ENCODE data around the gene EFCAB9.
A peak's percentile ranks its signal among the peaks of the same experiment; 100 is the strongest.

Gene EFCAB9

DNA sequence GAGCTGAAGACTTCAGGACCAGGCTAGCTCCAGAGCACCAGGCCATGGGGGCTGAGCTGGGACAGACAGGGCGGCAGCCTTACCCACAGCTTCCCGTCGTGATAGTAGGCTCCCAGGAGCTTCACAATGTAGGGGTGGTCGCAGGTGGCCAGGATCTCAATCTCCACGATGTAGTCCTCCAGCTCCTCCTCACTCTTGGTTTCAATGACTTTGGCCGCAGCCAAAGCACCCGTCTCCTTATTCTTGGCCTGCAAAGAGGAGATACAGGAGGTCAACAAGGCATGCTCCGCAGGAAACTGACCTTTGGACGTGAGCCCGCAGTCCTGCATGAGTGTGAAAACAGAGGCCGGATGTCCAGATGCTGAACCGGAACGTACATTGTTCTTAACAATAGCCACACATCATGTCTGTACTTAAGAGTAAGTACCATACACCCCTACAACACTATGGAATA lies 37.4 kb upstream of the EFCAB9 start:
- peaks cover 46% of the 10 kb centered on the region for H3K36me3 Mint-ChIP-seq (ENCODE audit: low read depth)
- H3K9me3 Mint-ChIP-seq: no peaks in the 10 kb centered on the region
- H3K4me1 Mint-ChIP-seq: peaks cover 71% of the 10 kb centered on the region
- no peaks in the 10 kb centered on the region for H3K27me3 Mint-ChIP-seq
- peak overlapping the region; percentile 74 for H3K27ac Mint-ChIP-seq
- ATAC-seq: no peak
- DNase-seq: no peak
- no peak overlapping the region for H3K4me3 Mint-ChIP-seq

DNA sequence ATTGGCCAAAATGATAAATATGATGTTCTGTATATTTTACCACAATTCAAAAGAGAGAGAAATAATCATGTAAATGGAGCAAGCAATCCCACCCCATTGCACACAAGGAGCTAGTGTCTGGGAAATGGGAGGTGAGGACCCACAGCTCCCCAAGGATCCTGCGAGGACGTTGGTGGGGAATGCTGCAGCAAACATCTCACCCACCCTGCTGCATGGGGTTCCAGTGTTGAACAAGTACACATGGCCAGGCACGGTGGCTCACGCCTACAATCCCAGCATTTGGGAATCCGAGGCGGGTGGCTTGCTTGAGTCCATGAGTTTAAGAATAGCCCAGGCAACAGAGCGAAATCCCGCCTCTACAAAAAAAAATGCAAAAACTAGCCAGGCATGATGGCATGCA lies 35.0 kb upstream of the EFCAB9 start:
- Mint-ChIP-seq H3K9me3 (no peaks in the 10 kb centered on the region), H3K27ac (peak overlapping the region; percentile 32), H3K36me3 (ENCODE audit: low read depth) (peaks cover 27% of the 10 kb centered on the region), H3K27me3 (no peaks in the 10 kb centered on the region), H3K4me1 (peaks cover 68% of the 10 kb centered on the region), H3K4me3 (no peak overlapping the region)
- ATAC-seq: no peak
- no peak for DNase-seq

DNA sequence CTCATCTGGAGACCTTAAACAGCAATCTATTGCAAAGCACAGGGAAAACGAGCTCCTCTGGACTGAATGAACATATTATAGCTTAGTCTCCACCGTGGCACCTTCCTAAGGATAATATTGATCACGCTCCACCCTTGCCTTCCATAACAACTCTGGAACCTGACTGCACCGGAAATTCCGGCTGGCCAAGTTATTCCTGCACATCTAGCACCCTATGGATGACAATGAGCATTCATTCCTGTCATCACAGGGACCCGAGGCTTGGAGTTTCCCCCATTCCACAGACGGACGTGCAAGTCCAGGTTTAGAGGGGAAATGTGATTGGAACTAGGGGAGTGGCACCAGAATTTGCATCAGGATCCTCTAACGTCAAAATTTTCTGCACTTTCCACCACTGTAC lies 33.5 kb upstream of the EFCAB9 start:
- Mint-ChIP-seq H3K4me3 (no peak overlapping the region), H3K27ac (peak overlapping the region; percentile 49), H3K27me3 (no peaks in the 10 kb centered on the region), H3K4me1 (peaks cover 67% of the 10 kb centered on the region), H3K9me3 (no peaks in the 10 kb centered on the region), H3K36me3 (ENCODE audit: low read depth) (peaks cover 18% of the 10 kb centered on the region)
- no peak for DNase-seq
- ATAC-seq: no peak

- Mint-ChIP-seq H3K9me3 (no peaks in the 10 kb centered on the region), H3K27ac (peak overlapping the region; percentile 22), H3K27me3 (no peaks in the 10 kb centered on the region), H3K36me3 (ENCODE audit: low read depth) (peaks cover 11% of the 10 kb centered on the region), H3K4me3 (no peak overlapping the region), H3K4me1 (peaks cover 67% of the 10 kb centered on the region)
- ATAC-seq (no peak), DNase-seq (no peak)
These were observed 31.5 kb upstream of the EFCAB9 start for GRCh38 chr5:172162323-172162986.

GRCh38 chr5:172162987-172163343 lies 31.0 kb upstream of the EFCAB9 start:
- H3K27me3 Mint-ChIP-seq: no peaks in the 10 kb centered on the region
- peaks cover 11% of the 10 kb centered on the region for H3K36me3 Mint-ChIP-seq (ENCODE audit: low read depth)
- peak overlapping the region; percentile 61 for H3K27ac Mint-ChIP-seq
- ATAC-seq: no peak
- no peak for DNase-seq
- H3K4me1 Mint-ChIP-seq: peaks cover 70% of the 10 kb centered on the region
- H3K4me3 Mint-ChIP-seq: no peak overlapping the region
- no peaks in the 10 kb centered on the region for H3K9me3 Mint-ChIP-seq

GRCh38 chr5:172163346-172163745 lies 30.6 kb upstream of the EFCAB9 start:
- peaks cover 11% of the 10 kb centered on the region for H3K36me3 Mint-ChIP-seq (ENCODE audit: low read depth)
- H3K9me3 Mint-ChIP-seq: no peaks in the 10 kb centered on the region
- ATAC-seq: no peak
- H3K4me1 Mint-ChIP-seq: peaks cover 72% of the 10 kb centered on the region
- no peak overlapping the region for H3K4me3 Mint-ChIP-seq
- no peaks in the 10 kb centered on the region for H3K27me3 Mint-ChIP-seq
- no peak for DNase-seq
- no peak overlapping the region for H3K27ac Mint-ChIP-seq

- Mint-ChIP-seq H3K27ac (no peak overlapping the region), H3K4me1 (peaks cover 75% of the 10 kb centered on the region), H3K9me3 (no peaks in the 10 kb centered on the region), H3K4me3 (no peak overlapping the region), H3K36me3 (ENCODE audit: low read depth) (peaks cover 21% of the 10 kb centered on the region), H3K27me3 (no peaks in the 10 kb centered on the region)
- no peak for ATAC-seq
- DNase-seq: no peak
These were observed 29.2 kb upstream of the EFCAB9 start for GRCh38 chr5:172164769-172165212.

DNA sequence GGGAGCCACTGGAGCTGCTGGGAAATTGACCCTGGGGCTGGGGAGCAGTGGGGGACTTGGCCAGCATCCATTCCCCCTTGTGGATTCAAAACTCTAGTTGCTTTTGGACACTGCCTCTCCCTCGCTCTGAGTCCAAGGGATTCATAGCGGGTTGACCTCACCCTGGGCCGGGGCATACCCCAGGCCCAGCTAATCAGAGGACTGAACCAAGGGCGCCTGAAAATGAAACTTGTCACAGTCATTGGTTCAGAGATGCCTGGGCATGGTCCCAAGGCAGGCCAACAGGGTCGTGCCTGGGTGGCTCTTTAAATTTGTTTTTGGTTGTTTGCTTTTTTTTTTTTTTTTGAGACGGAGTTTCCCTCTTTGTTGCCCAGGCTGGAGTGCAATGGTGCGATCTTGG lies 28.5 kb upstream of the EFCAB9 start:
- no peaks in the 10 kb centered on the region for H3K9me3 Mint-ChIP-seq
- peaks cover 27% of the 10 kb centered on the region for H3K36me3 Mint-ChIP-seq (ENCODE audit: low read depth)
- no peak overlapping the region for H3K4me3 Mint-ChIP-seq
- ATAC-seq (peak; percentile 38), DNase-seq (no peak)
- no peaks in the 10 kb centered on the region for H3K27me3 Mint-ChIP-seq
- no peak overlapping the region for H3K27ac Mint-ChIP-seq
- H3K4me1 Mint-ChIP-seq: peaks cover 78% of the 10 kb centered on the region

GRCh38 chr5:172166030-172166826 lies 27.7 kb upstream of the EFCAB9 start:
- Mint-ChIP-seq H3K9me3 (no peaks in the 10 kb centered on the region), H3K27ac (peak overlapping the region; percentile 34), H3K4me3 (no peak overlapping the region), H3K36me3 (ENCODE audit: low read depth) (peaks cover 26% of the 10 kb centered on the region), H3K27me3 (no peaks in the 10 kb centered on the region), H3K4me1 (peaks cover 79% of the 10 kb centered on the region)
- DNase-seq: no peak
- no peak for ATAC-seq

- no peak overlapping the region for H3K4me3 Mint-ChIP-seq
- no peak for ATAC-seq
- peaks cover 30% of the 10 kb centered on the region for H3K36me3 Mint-ChIP-seq (ENCODE audit: low read depth)
- no peaks in the 10 kb centered on the region for H3K9me3 Mint-ChIP-seq
- peaks cover 83% of the 10 kb centered on the region for H3K4me1 Mint-ChIP-seq
- DNase-seq: no peak
- no peaks in the 10 kb centered on the region for H3K27me3 Mint-ChIP-seq
- peak overlapping the region; percentile 32 for H3K27ac Mint-ChIP-seq
These were observed 26.1 kb upstream of the EFCAB9 start for GRCh38 chr5:172167895-172168294.

- peaks cover 31% of the 10 kb centered on the region for H3K36me3 Mint-ChIP-seq (ENCODE audit: low read depth)
These were observed 25.7 kb upstream of the EFCAB9 start for GRCh38 chr5:172168311-172168710.

GRCh38 chr5:172169216-172169615 lies 24.8 kb upstream of the EFCAB9 start:
- H3K27me3 Mint-ChIP-seq: peaks cover 1% of the 10 kb centered on the region
- DNase-seq (no peak), ATAC-seq (no peak)
- H3K4me3 Mint-ChIP-seq: no peak overlapping the region
- no peaks in the 10 kb centered on the region for H3K9me3 Mint-ChIP-seq
- peaks cover 35% of the 10 kb centered on the region for H3K36me3 Mint-ChIP-seq (ENCODE audit: low read depth)
- H3K27ac Mint-ChIP-seq: peak overlapping the region; percentile 81
- peaks cover 87% of the 10 kb centered on the region for H3K4me1 Mint-ChIP-seq

More at GRCh38 chr5:172168311-172168710, 25.7 kb upstream of the EFCAB9 start:
- Mint-ChIP-seq H3K4me3 (no peak overlapping the region), H3K4me1 (peaks cover 84% of the 10 kb centered on the region), H3K27me3 (no peaks in the 10 kb centered on the region), H3K9me3 (no peaks in the 10 kb centered on the region), H3K27ac (peak overlapping the region; percentile 81)
- DNase-seq (no peak), ATAC-seq (no peak)

DNA sequence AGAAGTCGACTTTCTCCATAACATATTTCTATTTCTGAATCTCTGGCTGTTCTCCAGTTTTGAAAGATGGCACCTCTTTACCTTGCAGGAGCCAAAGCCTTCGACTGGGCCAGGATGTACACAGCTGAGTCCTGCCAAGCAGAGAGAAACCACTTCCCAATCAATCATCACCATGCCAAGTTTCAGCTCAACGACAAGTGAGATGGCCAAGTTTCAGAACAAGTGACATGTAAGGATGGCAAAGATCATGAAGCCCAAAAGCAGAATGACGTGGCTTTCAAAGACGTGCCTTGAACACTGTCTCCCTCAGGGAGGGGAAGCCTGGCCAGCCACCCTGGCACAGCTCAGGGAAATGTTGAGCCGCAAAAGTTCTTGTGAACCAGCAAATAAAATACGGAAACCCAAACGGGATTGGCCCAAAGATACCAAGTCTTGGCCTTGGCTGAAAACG lies 23.7 kb upstream of the EFCAB9 start:
- Mint-ChIP-seq H3K9me3 (no peaks in the 10 kb centered on the region), H3K4me1 (peaks cover 92% of the 10 kb centered on the region), H3K27ac (peak overlapping the region; percentile 81), H3K36me3 (ENCODE audit: low read depth) (peaks cover 35% of the 10 kb centered on the region), H3K4me3 (no peak overlapping the region), H3K27me3 (peaks cover 1% of the 10 kb centered on the region)
- no peak for DNase-seq
- ATAC-seq: no peak

DNA sequence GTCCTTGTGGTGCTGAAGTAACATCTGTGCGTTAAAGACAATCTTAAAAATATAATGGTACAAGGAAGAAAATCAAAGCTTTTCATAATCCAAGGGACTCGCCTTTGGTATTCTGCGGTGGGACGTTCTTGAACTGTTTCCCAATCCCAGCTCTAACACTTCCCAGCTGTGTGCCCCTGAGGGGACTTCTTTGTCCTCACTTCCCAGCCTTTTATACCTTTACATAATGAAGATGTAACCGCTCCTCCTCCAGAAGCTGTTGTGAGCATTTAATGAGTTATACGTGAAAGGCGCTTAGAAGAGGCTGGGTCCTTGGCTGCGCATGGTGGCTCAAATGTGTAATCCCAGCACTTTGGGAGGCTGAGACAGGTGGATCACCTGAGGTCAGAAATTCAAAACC lies 22.9 kb upstream of the EFCAB9 start:
- Mint-ChIP-seq H3K4me1 (peaks cover 94% of the 10 kb centered on the region), H3K27me3 (peaks cover 1% of the 10 kb centered on the region), H3K4me3 (no peak overlapping the region), H3K9me3 (no peaks in the 10 kb centered on the region), H3K27ac (peak overlapping the region; percentile 49), H3K36me3 (ENCODE audit: low read depth) (peaks cover 35% of the 10 kb centered on the region)
- no peak for DNase-seq
- no peak for ATAC-seq

GRCh38 chr5:172172912-172173563 lies 20.9 kb upstream of the EFCAB9 start:
- Mint-ChIP-seq H3K27me3 (peaks cover 1% of the 10 kb centered on the region), H3K4me3 (peak overlapping the region; percentile 81), H3K27ac (peak overlapping the region; percentile 92), H3K9me3 (no peaks in the 10 kb centered on the region), H3K36me3 (ENCODE audit: low read depth) (peaks cover 34% of the 10 kb centered on the region), H3K4me1 (peaks cover 97% of the 10 kb centered on the region)
- ATAC-seq (no peak), DNase-seq (no peak)
